Left lung (tissue), 10 donors: ENCODE results near the gene CREB5. TPM values are rescaled to one million over a fixed set of nuclear protein-coding genes. Genes with fewer than 3 reads are reported as not detected.

Source experiments
- ATAC-seq: fragments of 200-7000 bp; cut with Tn5 transposase; one replicate; pipeline ENCODE4 v1.9.1; 2020; ENCODE audit warnings: moderate library complexity
- DNase-seq, 4 donors: peaks; one replicate each; pipeline ENCODE4 v3.0.0-alpha.2; 2013 to 2020
- H3K27ac ChIP-seq, 2 donors: fragments of 200-600 bp; sonication (generic) in 1 of 2; one replicate each; pipeline versions ENCODE4 v1.5.0 to v1.8.0; 2020 to 2021
- H3K27me3 ChIP-seq, 2 donors: fragments of 200-600 bp; sonication (generic) in 1 of 2; one replicate each; pipeline versions ENCODE4 v1.5.0 to v1.8.0; 2020 to 2021
- H3K36me3 ChIP-seq, 2 donors: fragments of 200-600 bp; sonication (generic) in 1 of 2; one replicate each; pipeline versions ENCODE4 v1.5.0 to v1.8.0; 2020 to 2021
- H3K4me1 ChIP-seq, 2 donors: fragments of 200-600 bp; one replicate each; pipeline ENCODE4 v1.8.0; 2021
- H3K4me3 ChIP-seq, 2 donors: fragments of 200-600 bp; sonication (generic) in 1 of 2; one replicate each; pipeline versions ENCODE4 v1.5.0 to v1.8.0; 2020 to 2021; ENCODE audit warnings: mild to moderate bottlenecking in 1 of 2
- H3K9me3 ChIP-seq, 2 donors: fragments of 200-600 bp; sonication (generic) in 1 of 2; one replicate each; pipeline versions ENCODE4 v1.5.0 to v1.8.0; 2020 to 2021
- intact Hi-C, 2 donors: fragments of 100-400 bp; cut with DNase I; formaldehyde crosslinking; loops; one replicate each; pipeline versions ENCODE4 v1.11.2 to v1.14.2; 2022
- polyA plus RNA-seq, 6 donors: library from polyadenylated mRNA; unstranded; fragments of 120-200 nt; gene quantifications; one replicate each; pipeline ENCODE4 v1.2.1, GENCODE V29; 2013; ENCODE audit not compliant: insufficient read length in 6 of 6
- total RNA-seq, 2 donors: library from RNA; stranded (reverse); fragmentation: NEBNext Ultra II Directional; extraction: Animal tissue kit (Norgen Biotek cat#: 25700); gene quantifications; one replicate each; pipeline ENCODE4 v1.2.1, GENCODE V29; 2021
- TF ChIP-seq, protein P1 (sequence below), 2 donors: fragments of 200-600 bp; sonication (generic) in 1 of 2; IDR thresholded peaks; one replicate each; pipeline versions ENCODE4 v1.5.0 to v1.8.0; 2021; ENCODE audit warnings: antibody characterized with exemption in 2 of 2
- donor health status: DM: no; HTN: yes; CAD: no.
- donor health status: DM: no; HTN: no; CAD: no.

Gene CREB5
- total and polyA plus RNA-seq, 8 donors = 6.6 to 19.9 (median 15.7) TPM

DNA sequence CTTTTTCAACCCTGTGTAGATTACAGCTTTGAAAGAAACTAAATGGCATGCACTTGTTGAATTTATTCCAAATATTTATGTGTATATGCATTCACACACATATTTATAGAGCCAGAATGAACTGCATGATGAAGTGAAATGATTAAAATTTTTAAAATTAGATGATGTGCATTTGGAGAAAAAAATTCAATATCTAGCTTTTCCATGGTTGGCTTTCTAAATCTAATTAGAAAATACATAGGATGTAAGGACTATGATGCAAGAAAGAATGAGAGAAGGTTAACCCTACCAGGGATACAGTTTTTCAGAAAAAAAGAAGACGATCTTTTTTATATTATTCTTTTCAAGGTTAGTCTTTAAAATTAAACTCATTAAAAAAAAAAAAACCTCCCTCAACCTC, 341.3 kb downstream of the CREB5 start:
- no peak overlapping the region for H3K27ac ChIP-seq
- intact Hi-C loops = no loop called here
- ATAC-seq = no peak

DNA sequence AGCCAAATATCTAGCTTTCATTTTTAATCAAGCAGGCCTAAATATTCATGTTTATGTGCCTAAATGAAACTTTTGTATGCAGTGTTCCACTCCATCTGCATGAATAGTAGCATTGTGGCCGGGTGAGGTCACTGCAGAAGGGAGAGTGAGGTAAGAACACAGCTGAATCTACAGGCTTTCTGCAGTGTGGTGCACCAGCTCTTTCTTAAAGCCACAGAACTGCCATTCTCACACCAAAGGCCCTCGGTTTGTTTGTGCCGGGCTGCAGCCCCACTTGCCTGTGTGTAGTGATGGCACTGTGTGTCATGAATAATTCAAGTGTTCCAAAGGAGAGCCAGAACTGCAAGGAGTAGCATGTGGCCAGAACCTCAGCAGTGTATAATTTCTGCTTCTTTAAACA, 341.7 kb downstream of the CREB5 start:
- ATAC-seq = no peak
- TF ChIP-seq, protein P1, sequence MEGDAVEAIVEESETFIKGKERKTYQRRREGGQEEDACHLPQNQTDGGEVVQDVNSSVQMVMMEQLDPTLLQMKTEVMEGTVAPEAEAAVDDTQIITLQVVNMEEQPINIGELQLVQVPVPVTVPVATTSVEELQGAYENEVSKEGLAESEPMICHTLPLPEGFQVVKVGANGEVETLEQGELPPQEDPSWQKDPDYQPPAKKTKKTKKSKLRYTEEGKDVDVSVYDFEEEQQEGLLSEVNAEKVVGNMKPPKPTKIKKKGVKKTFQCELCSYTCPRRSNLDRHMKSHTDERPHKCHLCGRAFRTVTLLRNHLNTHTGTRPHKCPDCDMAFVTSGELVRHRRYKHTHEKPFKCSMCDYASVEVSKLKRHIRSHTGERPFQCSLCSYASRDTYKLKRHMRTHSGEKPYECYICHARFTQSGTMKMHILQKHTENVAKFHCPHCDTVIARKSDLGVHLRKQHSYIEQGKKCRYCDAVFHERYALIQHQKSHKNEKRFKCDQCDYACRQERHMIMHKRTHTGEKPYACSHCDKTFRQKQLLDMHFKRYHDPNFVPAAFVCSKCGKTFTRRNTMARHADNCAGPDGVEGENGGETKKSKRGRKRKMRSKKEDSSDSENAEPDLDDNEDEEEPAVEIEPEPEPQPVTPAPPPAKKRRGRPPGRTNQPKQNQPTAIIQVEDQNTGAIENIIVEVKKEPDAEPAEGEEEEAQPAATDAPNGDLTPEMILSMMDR (IDR thresholded peaks at IDR 0.05) = no peak
- no peaks in the 10 kb centered on the region for H3K9me3 ChIP-seq
- H3K4me3 ChIP-seq = no peak overlapping the region
- peaks cover 0 to 3% of the 10 kb centered on the region in 2 donors for H3K4me1 ChIP-seq
- H3K36me3 ChIP-seq = no peaks in the 10 kb centered on the region
- intact Hi-C loops = no loop called here
- H3K27me3 ChIP-seq = no peaks in the 10 kb centered on the region
- DNase-seq = peak in 1 of 4 donors; percentile 64
- H3K27ac ChIP-seq = no peak overlapping the region

More for the DNA sequence above, 341.3 kb downstream of the CREB5 start:
- H3K9me3 ChIP-seq = no peaks in the 10 kb centered on the region
- H3K36me3 ChIP-seq = no peaks in the 10 kb centered on the region
- DNase-seq = no peak
- TF ChIP-seq, protein P1 (IDR thresholded peaks at IDR 0.05) = no peak
- peaks cover 0 to 3% of the 10 kb centered on the region in 2 donors for H3K4me1 ChIP-seq
- no peak overlapping the region for H3K4me3 ChIP-seq
- no peaks in the 10 kb centered on the region for H3K27me3 ChIP-seq

DNA sequence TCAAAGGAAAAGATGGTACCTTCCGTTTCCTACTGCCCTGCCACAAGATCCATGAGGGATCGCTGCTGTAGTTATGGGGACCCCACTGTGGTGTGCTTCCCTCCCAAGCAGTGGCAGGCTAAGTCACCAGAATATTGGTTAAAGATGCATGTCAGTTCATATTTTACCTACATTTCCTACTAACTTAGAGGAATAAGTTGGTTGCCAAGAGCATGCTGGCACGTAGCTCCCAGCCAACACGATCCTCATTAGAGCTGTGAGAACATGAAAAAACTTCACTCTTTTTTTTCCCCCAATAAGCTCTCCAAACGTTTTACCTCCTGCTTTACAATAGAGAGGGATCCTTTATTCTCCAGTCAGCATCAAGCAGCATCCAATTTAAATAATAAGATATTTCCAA, 342.1 kb downstream of the CREB5 start:
- H3K27ac ChIP-seq = no peak overlapping the region
- intact Hi-C loops = no loop called here
- no peak for DNase-seq

DNA sequence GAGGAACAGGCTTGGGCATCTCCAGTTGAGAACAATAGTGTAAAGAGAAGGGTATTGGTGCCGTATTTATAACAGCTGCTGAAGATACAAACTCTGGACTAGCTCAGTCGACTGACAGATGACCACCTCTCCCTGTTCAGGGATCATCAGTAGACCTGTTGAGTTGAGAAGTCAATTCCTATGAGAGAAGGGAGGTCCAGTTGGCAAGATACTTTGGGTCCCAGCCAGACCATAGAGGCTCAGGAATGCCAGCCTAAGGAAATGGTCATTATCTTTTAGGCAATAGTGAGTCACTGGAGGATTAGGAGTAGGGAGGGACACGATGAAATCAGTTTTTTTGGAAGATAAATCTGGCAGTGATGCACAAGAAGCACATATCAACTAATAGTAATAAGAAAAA, 342.9 kb downstream of the CREB5 start:
- no peaks in the 10 kb centered on the region for H3K9me3 ChIP-seq
- ATAC-seq (no peak), DNase-seq (no peak)
- H3K27ac ChIP-seq = no peak overlapping the region
- H3K36me3 ChIP-seq = no peaks in the 10 kb centered on the region
- H3K4me1 ChIP-seq = no peaks in the 10 kb centered on the region
- TF ChIP-seq, protein P1 (IDR thresholded peaks at IDR 0.05) = no peak
- no peak overlapping the region for H3K4me3 ChIP-seq
- H3K27me3 ChIP-seq = no peaks in the 10 kb centered on the region
- intact Hi-C loops = no loop called here

More for the DNA sequence above, 342.1 kb downstream of the CREB5 start:
- no peak for ATAC-seq
- TF ChIP-seq, protein P1 (IDR thresholded peaks at IDR 0.05) = no peak
- Histone ChIP-seq H3K4me3 (no peak overlapping the region), H3K4me1 (peaks cover 0 to under 1% of the 10 kb centered on the region in 2 donors), H3K9me3 (no peaks in the 10 kb centered on the region), H3K36me3 (no peaks in the 10 kb centered on the region), H3K27me3 (no peaks in the 10 kb centered on the region)

DNA sequence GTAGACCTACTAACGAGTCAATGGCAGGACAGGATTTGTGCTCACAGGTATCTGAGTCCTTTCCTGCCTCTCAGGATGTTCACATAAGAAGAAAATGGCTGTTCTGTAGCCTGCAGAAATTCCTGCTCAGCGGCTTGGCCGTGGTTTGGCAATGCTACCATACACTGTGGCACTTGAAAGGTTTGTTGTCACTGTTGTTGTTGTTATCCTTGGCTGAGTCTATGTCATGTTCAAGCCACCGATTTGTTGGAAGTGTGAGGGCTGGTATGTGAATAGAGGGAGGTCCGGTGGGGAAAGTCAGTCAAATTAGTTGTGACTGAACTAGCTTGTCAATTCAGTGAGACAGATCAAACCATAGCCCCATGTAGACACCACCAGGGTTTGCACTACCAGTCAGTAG, 345.9 kb downstream of the CREB5 start:
- ATAC-seq (no peak), DNase-seq (no peak)

More for the DNA sequence above, 345.9 kb downstream of the CREB5 start:
- no peak overlapping the region for H3K4me3 ChIP-seq
- intact Hi-C loops = no loop called here
- H3K9me3 ChIP-seq = no peaks in the 10 kb centered on the region
- no peaks in the 10 kb centered on the region for H3K4me1 ChIP-seq
- no peaks in the 10 kb centered on the region for H3K27me3 ChIP-seq
- TF ChIP-seq, protein P1 (IDR thresholded peaks at IDR 0.05) = no peak
- no peak overlapping the region for H3K27ac ChIP-seq
- H3K36me3 ChIP-seq = no peaks in the 10 kb centered on the region
